Cortex of kidney (tissue), 1 donor: Measurements from ENCODE around the gene ANKRD31.
"Not testable (repeated sequence)": the region's sequence is repeated elsewhere in the genome, so short reads cannot be mapped to it uniquely, and the experiment has no call there.

ENCODE experiments used
- DNase-seq: peaks from one replicate; lab custom pipeline; 2025; lab: John Stamatoyannopoulos, UW

ANKRD31 gene

GRCh38 chr5:75220787-75221186, 15.9 kb downstream of the ANKRD31 start:
- DNase-seq: not testable (repeated sequence)

- DNase-seq: no peak
Observed at GRCh38 chr5:75214928-75215327, 21.8 kb downstream of the ANKRD31 start.

DNA sequence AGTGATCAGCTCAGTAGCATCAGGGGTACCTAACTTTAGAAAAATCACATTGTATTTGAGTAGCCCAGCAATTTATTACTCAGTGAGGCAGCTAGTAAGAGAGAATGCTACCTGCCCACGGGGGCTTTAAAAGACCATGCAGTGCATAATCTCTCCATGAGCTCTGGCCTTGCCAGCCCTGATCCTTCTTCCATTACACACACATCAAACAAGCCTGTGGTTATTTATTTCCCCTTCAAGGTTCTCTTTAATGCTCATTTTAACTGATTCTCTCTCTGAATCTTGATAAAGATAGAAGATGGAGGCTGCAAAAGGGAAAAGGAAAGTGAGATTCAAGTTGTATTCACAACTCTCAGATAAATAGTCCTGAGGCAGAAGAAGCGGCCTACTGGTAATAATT, 22.3 kb downstream of the ANKRD31 start:
- no peak for DNase-seq

- no peak for DNase-seq
Observed at GRCh38 chr5:75203604-75204003, 33.1 kb downstream of the ANKRD31 start.

DNA sequence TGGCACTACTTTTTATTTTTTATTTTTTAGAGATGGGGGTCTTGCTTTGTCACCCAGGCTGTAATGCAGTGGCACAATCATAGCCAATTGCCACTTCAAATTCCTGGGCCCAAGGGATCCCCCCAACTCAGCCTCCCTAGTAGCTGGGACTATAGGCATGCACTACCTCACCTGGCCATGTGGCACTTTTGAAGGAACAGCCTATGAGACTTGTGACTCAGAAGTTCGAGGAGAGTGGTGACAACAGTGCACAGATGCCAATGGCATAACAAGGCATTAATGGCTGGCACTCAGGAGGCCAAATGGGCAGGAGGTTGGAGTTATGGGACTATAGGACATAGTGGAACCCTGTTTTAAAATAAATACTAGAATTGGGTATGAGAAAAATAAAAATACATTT, 33.7 kb downstream of the ANKRD31 start:
- DNase-seq: no peak

DNA sequence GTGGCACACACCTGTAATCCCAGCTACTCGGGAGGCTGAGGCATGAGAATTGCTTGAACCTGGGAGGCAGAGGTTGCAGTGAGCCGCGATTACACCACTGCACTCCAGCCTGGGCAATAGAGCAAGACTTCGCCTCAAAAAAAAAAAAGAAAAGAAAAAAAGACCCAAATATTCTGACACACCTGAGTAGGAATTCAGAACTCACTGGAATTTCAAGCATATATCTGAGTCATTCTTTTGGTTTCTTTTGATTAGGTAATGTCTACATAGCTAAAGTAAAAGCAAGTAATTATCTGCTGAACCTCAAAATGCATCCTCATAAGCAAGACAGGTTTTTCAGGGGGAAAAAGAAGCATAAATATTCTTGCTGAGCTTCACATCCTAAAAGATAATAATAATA, 35.9 kb downstream of the ANKRD31 start:
- no peak for DNase-seq

- DNase-seq: no peak
Observed at GRCh38 chr5:75199946-75200345, 36.7 kb downstream of the ANKRD31 start.

DNA sequence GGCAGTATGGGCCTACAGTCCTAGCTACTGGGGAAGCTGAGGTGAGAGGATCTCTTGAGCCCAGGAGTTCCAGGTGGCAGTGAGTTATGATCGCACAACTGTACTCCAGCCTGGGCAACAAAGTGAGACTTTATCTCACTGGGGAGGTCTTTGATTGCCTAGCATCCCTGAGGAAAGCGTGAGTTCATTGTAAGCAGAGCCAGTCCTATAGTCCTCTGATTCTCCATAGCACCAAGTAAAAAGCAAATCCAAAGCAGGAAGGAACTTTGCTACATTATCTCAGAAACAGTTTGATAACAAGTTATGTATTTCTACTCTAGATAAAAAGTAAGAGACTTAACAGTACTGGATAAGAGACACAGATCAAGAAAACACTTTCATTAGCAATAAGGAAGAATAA, 37.6 kb downstream of the ANKRD31 start:
- DNase-seq: no peak

GRCh38 chr5:75197745-75198144, 38.9 kb downstream of the ANKRD31 start:
- no peak for DNase-seq

DNA sequence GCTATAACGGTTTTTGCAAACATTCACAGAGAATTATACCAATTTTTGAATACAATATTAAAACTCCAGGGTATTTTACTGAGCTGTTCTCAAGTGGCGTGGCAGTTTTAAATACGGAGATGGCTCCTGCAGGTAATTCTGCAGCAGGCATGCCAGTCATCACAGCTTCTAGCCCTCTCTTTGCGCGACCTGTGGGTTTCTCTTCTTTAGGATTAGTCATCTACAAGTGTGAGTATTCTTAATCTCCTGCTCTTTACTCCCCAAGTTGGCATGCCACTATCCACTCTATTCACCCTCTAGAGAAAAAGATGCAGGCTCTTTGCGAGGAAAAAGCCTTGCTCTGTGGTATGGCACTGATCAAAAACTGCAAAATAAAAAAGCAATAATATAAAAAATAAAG, 43.9 kb downstream of the ANKRD31 start:
- DNase-seq: no peak

DNA sequence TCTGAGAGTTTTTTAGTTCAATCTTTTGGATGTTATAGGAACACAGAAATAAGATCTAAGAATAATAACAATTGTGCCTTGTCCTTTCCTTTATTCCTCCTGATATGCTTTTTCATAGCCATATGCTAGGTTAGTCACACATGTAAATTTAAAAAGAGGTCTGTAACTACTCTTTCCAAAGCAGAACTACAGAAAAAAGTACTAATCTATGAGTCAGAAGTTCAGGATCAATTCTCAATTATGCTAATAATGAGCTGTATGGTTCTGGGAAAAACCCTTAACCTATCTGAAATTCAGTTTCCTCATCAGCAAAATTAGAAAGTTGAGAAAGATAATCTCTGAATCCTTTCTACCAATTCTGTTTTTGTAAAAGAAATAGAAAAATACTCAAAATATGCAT, 44.4 kb downstream of the ANKRD31 start:
- no peak for DNase-seq

DNA sequence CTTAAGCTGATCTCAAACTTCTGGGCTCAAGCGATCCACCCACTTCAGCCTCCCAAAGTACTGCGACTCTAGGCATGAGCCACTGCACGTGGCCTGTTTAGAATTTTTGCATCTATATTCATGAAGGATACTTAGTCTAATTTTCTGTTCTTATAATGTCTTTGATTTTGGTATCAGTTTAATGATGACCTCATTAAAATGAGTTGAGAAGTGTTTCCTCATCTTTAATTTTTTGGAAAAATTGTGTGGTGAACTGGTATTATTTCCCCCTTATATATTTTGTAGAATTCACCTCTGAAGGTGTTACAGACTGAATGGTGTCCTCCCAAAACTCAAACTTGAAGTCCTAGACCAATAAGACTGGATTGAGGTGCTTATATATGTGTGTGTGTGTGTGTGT, 46.5 kb downstream of the ANKRD31 start:
- DNase-seq: no peak

DNA sequence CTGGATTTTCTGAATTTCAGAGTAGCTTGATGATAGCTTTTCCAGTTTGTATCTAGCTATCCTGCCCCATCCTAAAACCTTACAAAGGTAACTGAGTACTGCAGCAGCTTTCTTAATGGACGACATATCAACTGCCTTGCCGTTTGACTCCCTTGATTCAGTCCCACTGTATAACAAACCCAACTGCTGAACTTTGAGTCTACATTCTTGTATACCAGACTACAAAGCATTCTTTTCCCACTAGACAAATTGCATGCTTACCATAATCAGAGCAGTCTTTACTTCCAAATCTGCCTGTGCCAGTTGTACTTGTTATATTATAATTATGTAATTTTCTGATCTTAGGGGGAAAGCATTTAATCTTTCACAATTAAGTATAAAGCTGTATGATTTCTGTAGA, 47.3 kb downstream of the ANKRD31 start:
- DNase-seq: no peak

- DNase-seq: no peak
Observed at GRCh38 chr5:75185763-75186162, 50.9 kb downstream of the ANKRD31 start.

GRCh38 chr5:75176009-75176408, 60.7 kb downstream of the ANKRD31 start:
- not testable (repeated sequence) for DNase-seq

DNA sequence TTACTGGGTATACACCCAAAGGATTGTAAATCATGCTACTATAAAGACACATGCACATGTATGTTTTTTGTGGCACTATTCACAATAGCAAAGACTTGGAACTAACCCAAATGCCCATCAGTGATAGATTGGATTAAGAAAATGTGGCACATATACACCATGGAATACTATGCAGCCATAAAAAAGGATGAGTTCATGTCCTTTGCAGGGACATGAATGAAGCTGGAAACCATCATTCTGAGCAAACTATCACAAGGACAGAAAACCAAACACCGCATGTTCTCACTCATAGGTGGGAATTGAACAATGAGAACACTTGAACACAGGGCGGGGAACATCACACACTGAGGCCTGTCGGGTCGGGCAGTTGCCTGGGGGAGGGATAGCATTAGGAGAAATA, 61.8 kb downstream of the ANKRD31 start:
- not testable (repeated sequence) for DNase-seq

DNA sequence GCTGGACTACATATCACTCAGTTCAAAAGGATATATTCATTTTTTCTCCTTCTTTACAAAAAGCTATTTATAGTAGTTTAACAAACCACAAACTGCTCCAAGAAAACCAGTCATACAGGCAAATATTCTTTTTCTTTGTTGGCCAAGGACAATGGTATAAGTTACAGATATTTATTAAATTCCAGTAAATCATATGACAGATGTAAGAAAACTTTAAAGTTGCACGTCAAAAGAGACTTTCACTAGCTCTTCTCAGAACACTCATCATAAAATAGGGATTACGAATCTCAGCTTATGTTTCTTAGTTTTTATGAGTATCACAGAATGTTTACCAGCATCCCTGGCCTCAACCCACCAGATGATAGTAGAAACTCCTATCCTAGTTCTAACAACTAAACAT, 67.2 kb downstream of the ANKRD31 start:
- DNase-seq: no peak

- DNase-seq: no peak
Observed at GRCh38 chr5:75168026-75168735, 68.5 kb downstream of the ANKRD31 start.

- DNase-seq: no peak
Observed at GRCh38 chr5:75167345-75167744, 69.3 kb downstream of the ANKRD31 start.

- DNase-seq: not testable (repeated sequence)
Observed at GRCh38 chr5:75161508-75161907, 75.2 kb downstream of the ANKRD31 start.

- DNase-seq: no peak
Observed at GRCh38 chr5:75156585-75156984, 80.1 kb downstream of the ANKRD31 start.

DNA sequence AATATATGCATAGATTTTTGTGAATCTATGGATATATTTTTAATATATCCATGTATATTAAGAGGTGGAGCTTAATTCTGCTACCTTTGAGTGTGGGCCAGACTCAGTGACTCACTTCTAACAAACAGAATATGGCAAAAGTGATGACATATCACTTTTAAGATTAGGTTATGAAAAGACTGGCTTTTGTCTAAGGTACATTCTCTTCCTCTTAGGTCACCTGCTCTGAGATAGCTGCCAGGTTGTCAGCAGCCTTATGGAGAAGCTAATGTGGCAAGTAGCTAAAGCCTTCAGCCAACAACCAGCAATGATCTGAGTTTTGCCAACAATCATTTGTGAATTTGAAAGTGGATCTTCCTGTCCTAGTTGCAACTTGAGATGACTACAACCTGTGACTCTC, 83.8 kb downstream of the ANKRD31 start:
- DNase-seq: no peak

DNA sequence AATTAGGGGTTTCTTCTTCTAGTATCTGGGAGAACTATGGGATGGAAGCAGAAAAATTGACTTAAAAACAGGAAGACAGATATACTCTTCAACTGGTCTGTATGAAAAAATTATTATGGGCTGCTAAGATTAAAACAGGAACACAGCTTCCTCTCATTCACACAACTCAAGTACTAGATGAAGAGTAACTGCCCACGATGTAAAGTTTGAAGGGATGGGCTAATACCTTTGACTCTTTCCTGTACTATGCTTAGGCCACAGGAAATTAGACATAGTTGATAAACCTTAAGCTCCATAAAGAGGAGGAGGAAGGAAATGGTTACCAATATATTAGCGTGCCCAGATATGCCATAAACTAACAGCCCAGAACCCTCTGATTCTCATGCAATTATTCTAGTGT, 88.6 kb downstream of the ANKRD31 start:
- DNase-seq: no peak

- DNase-seq: no peak
Observed at GRCh38 chr5:75142566-75143136, 94.0 kb downstream of the ANKRD31 start.
